ENCODE data around the gene HS6ST3.

Gene HS6ST3

DNA sequence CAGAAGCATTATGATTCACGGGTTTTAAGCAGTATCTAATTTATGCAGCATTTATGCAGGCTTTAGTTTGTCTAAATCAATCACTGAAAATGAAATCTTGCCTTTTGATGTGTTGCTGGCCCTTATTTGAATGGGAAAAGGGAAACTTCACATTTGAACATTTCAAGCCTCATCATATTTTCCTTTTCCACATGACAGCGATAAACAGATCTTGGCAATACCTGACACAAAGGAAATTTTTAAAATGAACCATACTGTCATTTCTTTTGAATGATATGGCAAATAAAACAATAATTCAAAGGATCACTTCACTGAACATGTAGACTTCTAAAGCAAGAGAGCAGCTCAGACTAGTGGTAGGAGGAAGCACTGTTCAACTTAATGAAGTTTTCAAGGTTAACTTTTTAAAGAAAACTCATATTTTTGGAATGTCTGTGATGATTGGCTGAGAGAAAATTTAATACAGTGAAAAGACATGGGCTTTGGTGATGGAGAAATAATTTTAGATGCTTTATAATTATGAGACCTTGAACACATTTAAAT lies 706.3 kb downstream of the HS6ST3 start:
- H3K4me2 ChIP-seq (ENCODE audit: low read length): no peak overlapping the region
- TF ChIP-seq, protein P1, sequence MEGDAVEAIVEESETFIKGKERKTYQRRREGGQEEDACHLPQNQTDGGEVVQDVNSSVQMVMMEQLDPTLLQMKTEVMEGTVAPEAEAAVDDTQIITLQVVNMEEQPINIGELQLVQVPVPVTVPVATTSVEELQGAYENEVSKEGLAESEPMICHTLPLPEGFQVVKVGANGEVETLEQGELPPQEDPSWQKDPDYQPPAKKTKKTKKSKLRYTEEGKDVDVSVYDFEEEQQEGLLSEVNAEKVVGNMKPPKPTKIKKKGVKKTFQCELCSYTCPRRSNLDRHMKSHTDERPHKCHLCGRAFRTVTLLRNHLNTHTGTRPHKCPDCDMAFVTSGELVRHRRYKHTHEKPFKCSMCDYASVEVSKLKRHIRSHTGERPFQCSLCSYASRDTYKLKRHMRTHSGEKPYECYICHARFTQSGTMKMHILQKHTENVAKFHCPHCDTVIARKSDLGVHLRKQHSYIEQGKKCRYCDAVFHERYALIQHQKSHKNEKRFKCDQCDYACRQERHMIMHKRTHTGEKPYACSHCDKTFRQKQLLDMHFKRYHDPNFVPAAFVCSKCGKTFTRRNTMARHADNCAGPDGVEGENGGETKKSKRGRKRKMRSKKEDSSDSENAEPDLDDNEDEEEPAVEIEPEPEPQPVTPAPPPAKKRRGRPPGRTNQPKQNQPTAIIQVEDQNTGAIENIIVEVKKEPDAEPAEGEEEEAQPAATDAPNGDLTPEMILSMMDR (IDR thresholded peaks at IDR 0.05; ENCODE audit: low read depth, low read length, poor library complexity, severe bottlenecking): no peak
- no peak for TF ChIP-seq EZH2phosphoT487 (IDR thresholded peaks at IDR 0.05; ENCODE audit: borderline replicate concordance, low read length)
- H3K36me3 ChIP-seq (ENCODE audit: control insufficient read depth, low read length): no peaks in the 10 kb centered on the region
- no peaks in the 10 kb centered on the region for H3K9me3 ChIP-seq (ENCODE audit: control insufficient read depth, insufficient read depth, low read length)
- H3K79me2 ChIP-seq (ENCODE audit: control insufficient read depth, low read length): no peaks in the 10 kb centered on the region
- H3K9me2 ChIP-seq (replicated peaks; ENCODE audit: control insufficient read depth, low read length): no peaks in the 10 kb centered on the region
- H3K4me3 ChIP-seq (ENCODE audit: low read length): no peak overlapping the region
- no peaks in the 10 kb centered on the region for H3K4me1 ChIP-seq (ENCODE audit: control insufficient read depth, low read length)
- H4K20me1 ChIP-seq (ENCODE audit: control insufficient read depth, insufficient read depth, low read depth, low read length): no peaks in the 10 kb centered on the region
- no peaks in the 10 kb centered on the region for H3F3A ChIP-seq (ENCODE audit: control insufficient read depth, insufficient read depth)
- no peak overlapping the region for H3K27ac ChIP-seq (ENCODE audit: low read depth, low read length)
- H3K27me3 ChIP-seq (ENCODE audit: control insufficient read depth, low read length): no peaks in the 10 kb centered on the region

DNA sequence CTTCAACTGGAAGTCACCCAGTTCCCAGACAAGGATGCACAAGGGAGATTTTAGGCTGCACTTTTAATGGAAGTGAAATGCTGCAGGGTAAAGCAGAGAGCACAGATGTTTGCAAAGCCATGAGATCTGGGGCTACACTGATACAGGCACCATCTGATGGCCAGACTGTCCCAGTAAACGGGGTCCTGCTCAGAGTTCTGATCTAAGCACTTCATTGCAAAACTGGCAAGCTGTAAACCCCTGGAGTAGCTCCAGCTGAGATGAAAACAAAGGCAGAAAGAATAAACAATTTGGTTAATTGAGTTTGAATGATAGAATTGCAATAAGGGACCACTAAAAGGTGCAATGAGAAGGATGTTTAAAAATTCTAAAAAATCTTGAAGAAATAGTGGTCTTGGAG lies 707.2 kb downstream of the HS6ST3 start:
- Histone ChIP-seq H3F3A (ENCODE audit: control insufficient read depth, insufficient read depth) (no peaks in the 10 kb centered on the region), H3K9me2 (replicated peaks; ENCODE audit: control insufficient read depth, low read length) (no peaks in the 10 kb centered on the region), H3K27ac (ENCODE audit: low read depth, low read length) (no peak overlapping the region), H3K9me3 (ENCODE audit: control insufficient read depth, insufficient read depth, low read length) (no peaks in the 10 kb centered on the region), H3K4me3 (ENCODE audit: low read length) (no peak overlapping the region), H4K20me1 (ENCODE audit: control insufficient read depth, insufficient read depth, low read depth, low read length) (no peaks in the 10 kb centered on the region), H3K4me2 (ENCODE audit: low read length) (no peak overlapping the region), H3K79me2 (ENCODE audit: control insufficient read depth, low read length) (no peaks in the 10 kb centered on the region), H3K27me3 (ENCODE audit: control insufficient read depth, low read length) (no peaks in the 10 kb centered on the region), H3K4me1 (ENCODE audit: control insufficient read depth, low read length) (no peaks in the 10 kb centered on the region), H3K36me3 (ENCODE audit: control insufficient read depth, low read length) (no peaks in the 10 kb centered on the region)
- TF ChIP-seq, protein P1 (IDR thresholded peaks at IDR 0.05; ENCODE audit: low read depth, low read length, poor library complexity, severe bottlenecking): no peak
- no peak for TF ChIP-seq EZH2phosphoT487 (IDR thresholded peaks at IDR 0.05; ENCODE audit: borderline replicate concordance, low read length)

DNA sequence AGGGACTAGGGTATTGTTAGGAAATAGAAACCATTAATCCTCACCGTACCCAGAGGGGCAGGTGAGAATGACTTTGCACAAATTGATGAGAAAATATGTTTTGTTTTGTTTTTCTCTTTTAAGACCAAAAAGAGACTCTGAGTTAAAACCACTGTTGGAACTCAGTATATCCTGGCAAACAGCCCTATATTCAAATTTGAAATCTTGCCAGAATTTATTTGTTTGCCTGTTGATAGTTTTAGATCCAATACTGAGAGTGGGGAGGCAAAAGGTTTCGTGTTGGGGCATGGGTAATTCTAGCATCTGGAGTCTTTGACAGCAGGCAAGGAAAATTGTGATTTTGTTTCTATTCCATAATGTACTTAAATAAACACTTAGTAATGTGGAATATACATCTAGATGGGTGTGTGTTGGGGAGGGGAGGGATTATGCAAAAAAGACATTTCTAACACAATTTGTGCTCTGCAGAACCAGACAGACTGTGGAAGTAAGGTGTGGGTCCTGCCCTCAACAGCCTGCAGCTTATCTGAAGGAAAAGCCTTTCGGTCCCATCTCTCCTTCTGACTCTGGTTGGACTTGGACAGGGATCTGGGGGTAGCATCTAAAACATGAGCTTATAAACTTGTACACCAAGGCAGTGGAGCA lies 713.7 kb downstream of the HS6ST3 start:
- Histone ChIP-seq H3K36me3 (ENCODE audit: control insufficient read depth, low read length) (no peaks in the 10 kb centered on the region), H3K27ac (ENCODE audit: low read depth, low read length) (no peak overlapping the region), H3F3A (ENCODE audit: control insufficient read depth, insufficient read depth) (no peaks in the 10 kb centered on the region), H3K4me1 (ENCODE audit: control insufficient read depth, low read length) (no peaks in the 10 kb centered on the region), H3K4me3 (ENCODE audit: low read length) (no peak overlapping the region), H3K9me2 (replicated peaks; ENCODE audit: control insufficient read depth, low read length) (no peaks in the 10 kb centered on the region), H3K27me3 (ENCODE audit: control insufficient read depth, low read length) (no peaks in the 10 kb centered on the region), H3K9me3 (ENCODE audit: control insufficient read depth, insufficient read depth, low read length) (no peaks in the 10 kb centered on the region), H4K20me1 (ENCODE audit: control insufficient read depth, insufficient read depth, low read depth, low read length) (no peaks in the 10 kb centered on the region), H3K4me2 (ENCODE audit: low read length) (no peak overlapping the region), H3K79me2 (ENCODE audit: control insufficient read depth, low read length) (no peaks in the 10 kb centered on the region)
- no peak for TF ChIP-seq EZH2phosphoT487 (IDR thresholded peaks at IDR 0.05; ENCODE audit: borderline replicate concordance, low read length)
- TF ChIP-seq, protein P1 (IDR thresholded peaks at IDR 0.05; ENCODE audit: low read depth, low read length, poor library complexity, severe bottlenecking): no peak

Data from DOHH2 (cell line).